GM23248 (cell line): ENCODE results near the gene BTBD17. TPM values are rescaled to one million over a fixed set of nuclear protein-coding genes. Genes with fewer than 3 reads are reported as not detected.
"Not testable (repeated sequence)": the region's sequence is repeated elsewhere in the genome, so short reads cannot be mapped to it uniquely, and the experiment has no call there.

Source experiments
- DNase-seq: peaks from one replicate; pipeline ENCODE4 v3.0.0-alpha.2; 2015
- H2AFZ ChIP-seq: fragments of 200-600 bp; sonication (generic); 2 replicates; pipeline ENCODE4 v1.6.1; 2016; ENCODE audit warnings: antibody characterized with exemption
- H3F3A ChIP-seq: fragments of 200-600 bp; sonication (generic); 2 replicates; pipeline ENCODE4 v1.6.1; 2016; ENCODE audit warnings: mild to moderate bottlenecking, antibody characterized with exemption, mixed run types; ENCODE audit not compliant: insufficient read depth
- H3K27ac ChIP-seq: fragments of 200-600 bp; sonication (generic); 2 replicates; pipeline ENCODE4 v1.5.1; 2016; ENCODE audit warnings: mild to moderate bottlenecking
- H3K27me3 ChIP-seq: fragments of 200-600 bp; sonication (generic); replicated peaks from 2 replicates; pipeline ENCODE4 v1.6.1; 2016; ENCODE audit warnings: mild to moderate bottlenecking; ENCODE audit not compliant: insufficient read depth
- H3K36me3 ChIP-seq: fragments of 200-600 bp; sonication (generic); 2 replicates; pipeline ENCODE4 v1.6.1; 2016; ENCODE audit warnings: low read depth, mild to moderate bottlenecking
- H3K4me1 ChIP-seq: fragments of 200-600 bp; sonication (generic); 2 replicates; pipeline ENCODE4 v1.6.1; 2016; ENCODE audit warnings: mild to moderate bottlenecking; ENCODE audit not compliant: insufficient read depth
- H3K4me2 ChIP-seq: fragments of 200-600 bp; sonication (generic); one replicate; pipeline ENCODE4 v1.6.1; 2016; ENCODE audit warnings: mild to moderate bottlenecking; ENCODE audit not compliant: unreplicated experiment
- H3K4me3 ChIP-seq: fragments of 200-600 bp; sonication (generic); 2 replicates; pipeline ENCODE4 v1.5.1; 2016; ENCODE audit warnings: mild to moderate bottlenecking
- H3K79me2 ChIP-seq: fragments of 200-600 bp; sonication (generic); 2 replicates; pipeline ENCODE4 v1.6.1; 2016; ENCODE audit warnings: mild to moderate bottlenecking; ENCODE audit not compliant: insufficient read depth
- H3K9ac ChIP-seq: fragments of 200-600 bp; sonication (generic); 2 replicates; pipeline ENCODE4 v1.6.1; 2016; ENCODE audit warnings: mild to moderate bottlenecking
- H3K9me2 ChIP-seq: fragments of 200-600 bp; sonication (generic); 2 replicates; pipeline ENCODE4 v1.6.1; 2016; ENCODE audit warnings: mixed run types, mild to moderate bottlenecking, moderate library complexity; ENCODE audit not compliant: insufficient read depth
- H3K9me3 ChIP-seq: fragments of 200-600 bp; sonication (generic); one replicate; pipeline ENCODE4 v1.6.1; 2017; ENCODE audit warnings: low read depth
- H4K20me1 ChIP-seq: fragments of 200-600 bp; sonication (generic); 2 replicates; pipeline ENCODE4 v1.6.0; 2016; ENCODE audit not compliant: insufficient read depth
- EZH2 ChIP-seq: fragments of 200-600 bp; sonication (generic); IDR thresholded peaks from 2 replicates; pipeline ENCODE4 v1.6.1; 2018; ENCODE audit warnings: antibody characterized with exemption, mild to moderate bottlenecking; ENCODE audit not compliant: insufficient read depth, poor library complexity, severe bottlenecking
- EZH2phosphoT487 ChIP-seq: fragments of 200-600 bp; sonication (generic); IDR thresholded peaks from 2 replicates; pipeline ENCODE4 v1.6.1; 2018; ENCODE audit warnings: antibody characterized with exemption, moderate library complexity, mild to moderate bottlenecking, low read depth; ENCODE audit not compliant: insufficient read depth
- WGBS, 2 experiments: methylation state at CpG; one replicate each; pipeline ENCODE4 v1.1.6; 2015 to 2017; ENCODE audit warnings: low lambda C conversion rate in 2 of 2, low coverage in 1 of 2; ENCODE audit errors: missing lambda C conversion rate in 2 of 2; 5-methylcytosine and 5-hydroxymethylcytosine counted together
- in situ Hi-C: fragments of 300-500 bp; cut with MboI; formaldehyde crosslinking; loops from 2 replicates; pipeline ENCODE4 v1.15.0; 2020
- polyA plus RNA-seq: library from polyadenylated mRNA; unstranded; fragments of >200 nt; fragmentation: Nextera tagmentation; extraction: Ambion mirVana; gene quantifications from 2 replicates; pipeline ENCODE4 v1.2.1, GENCODE V29; 2016
- total RNA-seq: library from RNA; depleted of rRNA; stranded (reverse); fragments of >200 nt; shearing (Covaris generic); gene quantifications from 2 replicates; pipeline ENCODE4 v1.2.3, GENCODE V29; 2014

BTBD17 gene
- total and polyA plus RNA-seq, 2 experiments from 2014 or later, result 0.10 TPM; not detected in 1

GRCh38 chr17:74407384-74407783, 45.7 kb upstream of the BTBD17 start:
- Histone ChIP-seq H3K79me2 (no peaks in the 10 kb centered on the region), H3K4me2 (no peak overlapping the region), H3F3A (no peaks in the 10 kb centered on the region), H3K9ac (no peak overlapping the region), H3K4me1 (no peaks in the 10 kb centered on the region), H3K4me3 (no peak overlapping the region), H4K20me1 (no peaks in the 10 kb centered on the region), H3K27me3 (0 out of 2 replicates have a peak, but pooled peaks cover 8% of the 10 kb centered on the region), H3K9me2 (no peaks in the 10 kb centered on the region), H3K9me3 (no peaks in the 10 kb centered on the region), H3K36me3 (no peaks in the 10 kb centered on the region), H3K27ac (no peak overlapping the region), H2AFZ (no peak overlapping the region)
- in situ Hi-C loops, result no loop called here
- DNase-seq, result no peak
- TF ChIP-seq EZH2 (no peak), EZH2phosphoT487 (no peak)
- whole genome bisulfite sequencing, 2 experiments, result 73 to 76% methylated on average over 5 of the region's 5 CpGs

- H3K4me1 ChIP-seq, H3K27ac ChIP-seq, DNase-seq, H3K9me2 ChIP-seq, H3K79me2 ChIP-seq, H2AFZ ChIP-seq, H3K4me3 ChIP-seq, H3K27me3 ChIP-seq, H3F3A ChIP-seq, H3K4me2 ChIP-seq, H3K9ac ChIP-seq, H4K20me1 ChIP-seq, in situ Hi-C loops, H3K9me3 ChIP-seq, H3K36me3 ChIP-seq: not testable (repeated sequence)
- WGBS, 2 experiments, result 67 to 69% methylated on average over 5 of the region's 5 CpGs
Observed at GRCh38 chr17:74405311-74405710, 43.6 kb upstream of the BTBD17 start.

GRCh38 chr17:74404789-74405188, 43.1 kb upstream of the BTBD17 start:
- 54 to 58% methylated on average over 6 of the region's 6 CpGs for WGBS, 2 experiments
- no peaks in the 10 kb centered on the region for H3F3A ChIP-seq

GRCh38 chr17:74404218-74404617, 42.5 kb upstream of the BTBD17 start:
- Histone ChIP-seq H3K4me3 (no peak overlapping the region), H3F3A (no peaks in the 10 kb centered on the region), H3K27me3 (peaks cover 8% of the 10 kb centered on the region; the same call in 1 of the 2 replicates), H4K20me1 (no peaks in the 10 kb centered on the region), H3K9ac (no peak overlapping the region), H3K4me1 (no peaks in the 10 kb centered on the region), H3K27ac (no peak overlapping the region), H3K79me2 (no peaks in the 10 kb centered on the region), H2AFZ (no peak overlapping the region), H3K36me3 (no peaks in the 10 kb centered on the region), H3K4me2 (no peak overlapping the region), H3K9me3 (no peaks in the 10 kb centered on the region), H3K9me2 (no peaks in the 10 kb centered on the region)
- TF ChIP-seq EZH2phosphoT487, result no peak
- no peak for TF ChIP-seq EZH2
- in situ Hi-C loops, result no loop called here
- WGBS, 2 experiments, result 11 to 17% methylated on average over 7 of the region's 7 CpGs
- no peak for DNase-seq

More at GRCh38 chr17:74404789-74405188, 43.1 kb upstream of the BTBD17 start:
- H3K36me3 ChIP-seq, result no peaks in the 10 kb centered on the region
- H3K4me2 ChIP-seq, result no peak overlapping the region
- H2AFZ ChIP-seq, result no peak overlapping the region
- TF ChIP-seq EZH2 (no peak), EZH2phosphoT487 (no peak)
- no peaks in the 10 kb centered on the region for H3K9me3 ChIP-seq
- H3K27me3 ChIP-seq, result peaks cover 8% of the 10 kb centered on the region; the same call in 1 of the 2 replicates
- H3K4me3 ChIP-seq, result no peak overlapping the region
- no peak for DNase-seq
- no peaks in the 10 kb centered on the region for H3K9me2 ChIP-seq
- H3K79me2 ChIP-seq, result no peaks in the 10 kb centered on the region
- in situ Hi-C loops, result no loop called here
- no peaks in the 10 kb centered on the region for H3K4me1 ChIP-seq
- H4K20me1 ChIP-seq, result no peaks in the 10 kb centered on the region
- H3K9ac ChIP-seq, result no peak overlapping the region
- no peak overlapping the region for H3K27ac ChIP-seq

DNA sequence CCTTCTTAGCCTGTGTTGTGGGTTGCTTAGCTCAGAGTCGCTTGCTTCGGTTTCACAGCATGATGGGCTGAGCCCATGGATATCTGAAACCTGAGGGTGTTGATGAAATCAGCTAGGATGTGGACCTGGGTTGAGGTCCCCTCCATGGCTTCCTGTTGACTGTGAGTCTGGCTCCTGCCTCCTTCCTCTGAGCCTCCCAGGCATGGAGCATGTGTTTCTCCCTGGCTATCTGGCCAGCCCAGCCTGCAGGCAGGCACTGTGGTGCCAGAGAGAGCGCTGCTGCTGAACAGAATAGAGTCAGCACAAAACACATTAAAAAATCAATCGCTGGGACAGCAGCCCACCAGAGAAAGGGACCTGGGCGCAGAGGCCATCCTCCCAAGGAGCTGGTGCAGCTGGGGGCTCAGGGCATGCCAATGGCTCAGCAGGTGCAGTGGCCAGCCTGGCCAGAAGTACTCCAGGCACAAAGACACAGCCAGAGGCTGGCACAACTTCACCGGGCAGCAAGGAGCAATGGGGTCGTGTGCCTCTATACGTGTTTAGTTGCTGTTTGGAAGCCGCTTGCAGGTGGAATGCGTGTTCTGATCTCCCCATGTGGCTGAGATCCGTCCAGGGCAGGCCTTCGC, 42.0 kb upstream of the BTBD17 start:
- Histone ChIP-seq H3K9me3 (no peaks in the 10 kb centered on the region), H3K79me2 (no peaks in the 10 kb centered on the region), H3K27ac (no peak overlapping the region), H4K20me1 (no peaks in the 10 kb centered on the region), H3K4me1 (no peaks in the 10 kb centered on the region), H2AFZ (no peak overlapping the region), H3K9ac (no peak overlapping the region), H3F3A (no peaks in the 10 kb centered on the region), H3K27me3 (peaks cover 8% of the 10 kb centered on the region; the same call in 1 of the 2 replicates), H3K4me3 (no peak overlapping the region), H3K9me2 (no peaks in the 10 kb centered on the region), H3K4me2 (no peak overlapping the region), H3K36me3 (no peaks in the 10 kb centered on the region)
- DNase-seq, result no peak
- TF ChIP-seq EZH2 (no peak), EZH2phosphoT487 (no peak)
- 36% methylated on average over 12 of the region's 12 CpGs for WGBS, 2 experiments
- in situ Hi-C loops, result no loop called here
